ENCODE measurements around the gene TRAF3. TPM values are rescaled to one million over a fixed set of nuclear protein-coding genes. Genes with fewer than 3 reads are reported as not detected.
A peak's percentile ranks its signal among the peaks of the same experiment; 100 is the strongest.
"Not testable (repeated sequence)": the region's sequence is repeated elsewhere in the genome, so short reads cannot be mapped to it uniquely, and the experiment has no call there.

Gene TRAF3
- total RNA-seq, 2 experiments from 2014 or later: 74.4 to 76.8 TPM

DNA sequence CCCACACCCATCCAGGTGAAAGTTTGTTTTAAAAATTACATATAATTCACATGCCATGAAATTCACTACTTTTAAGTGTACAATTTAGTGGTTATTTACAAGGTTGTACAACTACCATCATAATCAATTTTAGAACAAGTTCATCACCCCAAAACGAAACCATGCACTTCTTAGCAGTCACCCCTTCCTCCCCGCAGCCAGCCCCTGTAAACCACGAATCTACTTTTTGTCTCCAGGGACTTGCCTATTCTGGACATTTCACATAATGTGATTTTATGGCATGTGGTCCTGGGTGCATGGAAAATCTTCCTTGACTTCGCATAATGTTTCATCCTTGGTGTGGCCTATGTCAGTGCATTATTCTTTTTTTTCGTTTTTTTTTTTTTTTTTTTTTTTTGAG is 19.2 kb upstream of the TRAF3 start:
- Mint-ChIP-seq H3K27ac (no peak overlapping the region), H3K9me3 (no peaks in the 10 kb centered on the region), H3K4me3 (no peak overlapping the region), H3K4me1 (ENCODE audit: low read depth) (no peaks in the 10 kb centered on the region), H3K27me3 (ENCODE audit: low read depth) (peaks cover 4% of the 10 kb centered on the region), H3K36me3 (ENCODE audit: low read depth) (no peaks in the 10 kb centered on the region)
- DNase-seq: no peak
- intact Hi-C loops (cut with micrococcal nuclease): no loop called here
- CTCF ChIA-PET: no interaction called here

DNA sequence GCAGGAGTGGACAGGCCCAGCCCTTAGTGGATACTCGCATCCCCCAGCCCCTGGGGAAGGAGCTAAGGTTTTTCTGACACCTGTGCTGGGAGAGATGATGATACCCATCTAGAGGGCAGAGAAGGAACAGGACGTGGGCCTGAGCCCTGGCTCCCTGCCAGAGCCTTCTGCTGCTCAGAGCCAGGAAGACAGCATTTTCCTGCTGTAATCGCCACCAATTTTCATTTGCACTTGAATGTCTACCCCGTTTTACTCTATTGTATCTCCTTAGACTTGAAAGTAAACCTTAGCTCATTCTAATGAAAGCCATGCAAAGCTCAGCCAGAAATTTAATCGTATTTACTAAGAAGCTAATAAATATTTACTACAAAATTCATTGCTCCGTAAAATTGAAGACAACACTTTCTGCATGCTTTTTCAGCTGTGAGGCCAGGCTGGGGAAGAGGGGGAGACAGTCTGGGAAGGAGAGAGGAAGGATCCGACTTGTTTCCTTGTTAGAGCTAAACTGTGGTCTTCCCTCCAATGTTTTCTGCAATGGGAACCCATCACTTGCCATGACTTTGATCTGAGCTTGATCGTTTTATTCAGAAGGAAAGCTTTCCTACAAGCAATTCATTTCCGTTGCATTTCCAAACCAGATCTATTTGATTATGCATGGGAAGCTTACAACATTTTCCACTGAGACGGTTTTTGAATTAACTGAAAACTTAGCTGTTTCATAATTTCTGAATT is 17.6 kb upstream of the TRAF3 start:
- Mint-ChIP-seq H3K27me3 (ENCODE audit: low read depth) (peaks cover 4% of the 10 kb centered on the region), H3K4me1 (ENCODE audit: low read depth) (no peaks in the 10 kb centered on the region), H3K36me3 (ENCODE audit: low read depth) (no peaks in the 10 kb centered on the region), H3K4me3 (no peak overlapping the region), H3K9me3 (no peaks in the 10 kb centered on the region), H3K27ac (no peak overlapping the region)
- intact Hi-C loops (cut with micrococcal nuclease): no loop called here
- CTCF ChIA-PET: interaction anchor here (0.6 to 1.6 kb wide), 4 partner anchors 15 to 795 kb away, joined by 3 to 5 read pairs (median 3); no protein-coding TSS in a partner anchor
- no peak for DNase-seq

DNA sequence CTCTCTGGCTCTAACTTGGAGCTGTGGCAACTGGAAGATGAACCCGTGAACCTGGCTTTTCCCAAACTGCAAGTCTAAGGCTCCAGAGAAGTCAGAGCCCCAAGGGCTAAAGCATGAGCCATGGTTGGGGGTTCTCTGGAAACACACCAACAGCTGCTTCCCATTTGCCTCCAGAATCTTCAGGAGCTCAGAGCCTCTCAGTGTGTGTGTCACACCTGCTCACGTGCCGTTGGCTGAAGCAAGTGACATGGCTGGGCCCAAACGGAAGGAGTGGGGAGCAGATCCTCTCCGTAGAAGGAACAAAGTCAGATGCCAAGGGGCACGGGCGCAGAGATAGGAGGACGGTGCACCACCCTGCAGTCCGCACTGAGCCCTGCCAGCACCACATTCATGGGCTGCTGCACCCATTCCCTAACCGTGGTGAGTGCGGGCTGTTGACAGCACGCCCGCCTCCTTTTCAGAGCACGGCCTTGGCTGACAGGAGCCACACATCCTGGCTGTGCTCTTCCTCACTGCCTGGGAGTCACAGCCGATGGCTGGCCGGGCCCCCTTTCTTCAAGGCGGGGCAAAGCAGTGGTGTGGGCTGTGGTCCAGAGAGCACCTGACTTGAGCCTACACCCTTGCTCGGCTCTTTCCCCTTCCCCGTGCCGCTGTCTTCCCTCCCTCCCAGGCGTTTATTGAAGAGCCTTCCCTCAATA is 16.6 kb upstream of the TRAF3 start:
- Mint-ChIP-seq H3K9me3 (no peaks in the 10 kb centered on the region), H3K36me3 (ENCODE audit: low read depth) (no peaks in the 10 kb centered on the region), H3K27ac (no peak overlapping the region), H3K27me3 (ENCODE audit: low read depth) (peaks cover 4% of the 10 kb centered on the region), H3K4me1 (ENCODE audit: low read depth) (no peaks in the 10 kb centered on the region), H3K4me3 (no peak overlapping the region)
- CTCF ChIA-PET: interaction anchor here (0.6 to 1.6 kb wide), 4 partner anchors 14 to 794 kb away, joined by 3 to 5 read pairs (median 3); no protein-coding TSS in a partner anchor
- no peak for DNase-seq
- intact Hi-C loops (cut with micrococcal nuclease): no loop called here

DNA sequence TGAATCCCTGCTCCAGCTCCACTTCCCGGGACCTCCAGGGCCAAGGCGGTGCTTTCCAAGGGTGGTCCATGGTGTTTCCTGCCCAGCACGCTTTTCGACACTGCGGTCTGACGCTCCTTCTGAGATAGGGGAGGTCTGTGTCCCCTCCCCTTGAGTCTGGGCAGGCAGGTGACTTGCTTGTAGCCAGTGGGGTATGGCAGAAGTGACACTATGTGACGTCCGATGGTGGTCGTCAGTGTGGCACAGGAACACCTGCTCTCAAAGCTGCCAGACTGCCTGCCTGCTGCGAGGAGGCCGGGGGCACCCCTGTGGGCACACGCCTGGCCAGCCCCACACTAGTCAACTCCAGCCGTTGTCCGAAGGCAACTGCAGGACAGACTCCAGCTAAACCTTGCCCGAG is 16.0 kb upstream of the TRAF3 start:
- DNase-seq: no peak
- intact Hi-C loops (cut with micrococcal nuclease): no loop called here
- Mint-ChIP-seq H3K4me3 (no peak overlapping the region), H3K27me3 (ENCODE audit: low read depth) (peaks cover 4% of the 10 kb centered on the region), H3K36me3 (ENCODE audit: low read depth) (no peaks in the 10 kb centered on the region), H3K27ac (no peak overlapping the region), H3K9me3 (no peaks in the 10 kb centered on the region), H3K4me1 (ENCODE audit: low read depth) (no peaks in the 10 kb centered on the region)
- CTCF ChIA-PET: no interaction called here

DNA sequence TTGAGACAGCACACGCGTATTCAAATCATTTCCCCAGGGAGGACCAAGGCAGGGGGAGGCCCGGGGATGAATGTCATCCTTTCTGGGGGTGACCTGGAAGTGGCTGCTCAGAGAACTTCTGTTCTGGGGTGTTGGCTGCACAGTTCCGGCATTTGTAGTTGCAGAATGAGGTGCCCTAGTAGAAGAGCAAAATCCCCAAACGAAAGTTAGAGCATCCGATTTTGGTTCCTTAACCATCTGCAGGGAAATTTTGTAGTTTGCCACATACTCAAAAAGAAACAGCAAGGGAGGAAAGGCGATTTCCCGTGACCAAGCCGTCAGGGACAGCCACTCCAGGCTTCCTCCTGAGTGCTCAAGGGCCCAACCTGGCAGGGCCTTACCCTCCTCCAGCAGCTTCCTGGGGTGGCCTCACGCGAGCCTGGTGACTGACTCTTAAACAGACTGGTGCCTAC is 13.0 kb upstream of the TRAF3 start:
- peaks cover 4% of the 10 kb centered on the region for H3K27me3 Mint-ChIP-seq (ENCODE audit: low read depth)
- no peaks in the 10 kb centered on the region for H3K36me3 Mint-ChIP-seq (ENCODE audit: low read depth)
- CTCF ChIA-PET: no interaction called here
- no peaks in the 10 kb centered on the region for H3K9me3 Mint-ChIP-seq
- intact Hi-C loops (cut with micrococcal nuclease): no loop called here
- H3K4me3 Mint-ChIP-seq: no peak overlapping the region
- H3K27ac Mint-ChIP-seq: no peak overlapping the region
- no peak for DNase-seq
- H3K4me1 Mint-ChIP-seq (ENCODE audit: low read depth): peaks cover 8% of the 10 kb centered on the region

DNA sequence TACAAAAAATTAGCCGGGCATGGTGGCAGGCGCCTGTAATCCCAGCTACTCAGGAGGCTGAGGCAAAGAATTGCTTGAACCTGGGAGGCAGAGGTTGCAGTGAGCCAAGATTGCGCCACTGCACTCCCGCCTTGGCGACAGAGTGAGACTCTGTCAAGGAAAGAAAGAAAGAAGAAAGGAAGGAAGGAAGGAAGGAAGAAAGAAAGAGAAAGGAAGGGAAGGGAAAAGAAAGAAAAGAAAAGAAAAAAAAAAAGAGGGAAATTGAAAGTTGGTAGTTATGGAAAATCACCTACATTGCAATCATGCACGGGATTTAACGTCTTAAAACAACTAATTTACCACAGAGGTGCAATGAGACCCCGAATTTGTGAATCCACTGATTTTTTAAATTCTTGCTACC is 11.5 kb upstream of the TRAF3 start:
- DNase-seq; H3K4me1 Mint-ChIP-seq (ENCODE audit: low read depth); H3K27me3 Mint-ChIP-seq (ENCODE audit: low read depth); H3K4me3 Mint-ChIP-seq; H3K27ac Mint-ChIP-seq; intact Hi-C loops (cut with micrococcal nuclease); H3K9me3 Mint-ChIP-seq; CTCF ChIA-PET; H3K36me3 Mint-ChIP-seq (ENCODE audit: low read depth): not testable (repeated sequence)

DNA sequence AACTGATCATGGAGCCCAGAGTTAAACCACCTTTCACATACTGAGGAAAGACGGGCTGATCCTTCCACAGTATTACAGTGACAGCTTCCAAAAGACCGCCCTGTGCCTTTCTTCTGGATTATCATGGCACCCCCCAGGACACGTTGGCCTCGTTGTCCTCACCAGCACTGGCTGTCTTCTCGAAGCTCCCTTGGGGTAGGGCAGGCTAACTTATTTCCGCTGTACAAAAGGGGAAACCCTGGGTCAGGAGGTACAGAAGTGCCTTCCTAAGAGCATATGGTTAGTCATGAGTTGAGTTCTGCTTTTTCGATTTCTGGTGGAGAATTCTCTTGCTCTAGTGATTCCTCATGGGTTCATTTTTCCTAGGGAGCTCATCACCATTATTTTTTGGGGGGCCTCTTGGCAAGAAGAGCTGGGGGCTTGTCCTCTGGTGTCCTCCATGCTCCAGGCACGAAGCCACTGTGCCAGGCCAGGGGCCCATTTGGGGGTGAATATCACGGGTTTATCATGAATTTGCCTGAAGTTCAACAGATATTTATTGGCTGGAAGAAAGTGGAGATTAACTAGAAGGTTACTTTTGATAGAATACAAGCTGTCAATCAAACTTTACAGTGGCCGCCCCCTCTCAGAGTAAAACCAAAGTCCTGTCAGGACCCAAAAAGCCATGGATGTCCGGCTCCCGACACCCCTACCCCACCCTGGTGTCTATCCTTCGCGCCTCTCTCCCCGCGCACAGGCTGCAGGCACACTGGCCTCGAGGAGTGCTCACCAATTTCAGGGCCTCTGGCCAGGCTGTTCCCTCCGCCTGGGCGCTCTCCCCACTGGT is 8.8 kb upstream of the TRAF3 start:
- DNase-seq: peak; percentile 51
- no peaks in the 10 kb centered on the region for H3K9me3 Mint-ChIP-seq
- H3K27ac Mint-ChIP-seq: no peak overlapping the region
- H3K36me3 Mint-ChIP-seq (ENCODE audit: low read depth): no peaks in the 10 kb centered on the region
- intact Hi-C loops (cut with micrococcal nuclease): no loop called here
- no peaks in the 10 kb centered on the region for H3K27me3 Mint-ChIP-seq (ENCODE audit: low read depth)
- CTCF ChIA-PET: no interaction called here
- peaks cover 8% of the 10 kb centered on the region for H3K4me1 Mint-ChIP-seq (ENCODE audit: low read depth)
- no peak overlapping the region for H3K4me3 Mint-ChIP-seq

DNA sequence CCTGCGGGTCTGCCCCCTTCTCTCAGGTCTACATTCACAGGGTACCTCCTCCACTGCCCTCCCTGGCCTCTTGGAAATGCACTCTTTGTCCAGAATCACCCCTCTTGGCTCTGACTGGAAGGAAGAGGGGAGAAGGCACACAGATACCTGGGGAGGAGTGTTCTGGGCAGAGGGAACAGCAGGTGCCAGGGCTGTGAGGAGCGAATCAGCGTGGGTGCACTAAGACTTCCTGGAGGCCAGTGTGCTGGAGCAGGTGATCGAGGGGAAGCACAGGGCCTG is 8.3 kb upstream of the TRAF3 start:
- intact Hi-C loops (cut with micrococcal nuclease): no loop called here
- H3K27me3 Mint-ChIP-seq (ENCODE audit: low read depth): no peaks in the 10 kb centered on the region
- H3K4me3 Mint-ChIP-seq: no peak overlapping the region
- no peak for DNase-seq
- peaks cover 8% of the 10 kb centered on the region for H3K4me1 Mint-ChIP-seq (ENCODE audit: low read depth)
- no peak overlapping the region for H3K27ac Mint-ChIP-seq
- H3K9me3 Mint-ChIP-seq: no peaks in the 10 kb centered on the region
- no peaks in the 10 kb centered on the region for H3K36me3 Mint-ChIP-seq (ENCODE audit: low read depth)
- CTCF ChIA-PET: no interaction called here

DNA sequence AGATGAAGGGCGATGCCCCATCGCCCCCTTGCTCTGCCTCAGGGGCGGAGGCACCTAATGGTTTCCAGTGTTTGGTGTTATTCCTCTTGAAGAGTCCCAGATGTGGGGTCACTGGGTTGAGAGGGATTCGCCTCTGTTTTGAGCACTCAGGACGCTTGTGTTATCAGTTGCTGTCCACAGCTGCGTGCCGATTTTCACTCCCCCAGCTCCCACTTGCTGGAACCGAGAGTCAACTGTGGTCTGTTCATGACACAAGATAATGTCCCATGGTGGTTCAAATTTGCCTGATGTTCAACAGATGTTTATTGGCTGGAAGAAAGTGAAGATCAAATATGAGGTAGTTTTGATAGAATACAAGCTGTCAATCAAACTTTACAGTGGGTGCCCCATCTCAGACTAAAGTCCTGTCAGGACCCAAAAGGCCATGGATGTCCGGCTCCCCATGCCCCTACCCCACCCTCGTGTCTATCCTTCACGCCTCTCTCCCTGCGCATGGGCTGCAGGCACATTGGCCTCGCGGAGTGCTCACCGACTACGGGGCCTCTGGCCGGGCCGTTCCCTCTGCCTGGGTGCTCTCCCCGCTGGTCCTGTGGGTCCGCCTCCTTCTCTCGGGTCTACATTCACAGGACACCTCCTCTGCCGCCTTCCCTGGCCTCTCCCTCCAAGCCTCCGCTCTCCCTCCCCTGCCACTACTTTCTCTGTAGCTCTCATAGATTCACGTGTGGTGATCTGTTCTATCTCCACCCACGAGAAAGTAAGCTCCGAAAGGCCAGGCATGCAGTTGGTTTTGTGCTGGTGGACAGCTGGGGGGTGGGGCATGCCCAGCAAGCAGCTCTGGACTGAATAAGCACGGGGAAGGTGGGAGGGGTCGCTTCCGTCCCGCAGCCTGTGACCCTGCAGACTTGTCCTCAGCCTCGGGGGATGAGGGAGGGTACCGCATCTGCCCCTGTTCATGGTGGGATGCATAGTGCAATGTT is 6.8 kb upstream of the TRAF3 start:
- Mint-ChIP-seq H3K9me3 (no peaks in the 10 kb centered on the region), H3K4me1 (ENCODE audit: low read depth) (peaks cover 19% of the 10 kb centered on the region), H3K27me3 (ENCODE audit: low read depth) (no peaks in the 10 kb centered on the region), H3K36me3 (ENCODE audit: low read depth) (no peaks in the 10 kb centered on the region), H3K4me3 (no peak overlapping the region), H3K27ac (no peak overlapping the region)
- intact Hi-C loops (cut with micrococcal nuclease): no loop called here
- DNase-seq: no peak
- CTCF ChIA-PET: no interaction called here

DNA sequence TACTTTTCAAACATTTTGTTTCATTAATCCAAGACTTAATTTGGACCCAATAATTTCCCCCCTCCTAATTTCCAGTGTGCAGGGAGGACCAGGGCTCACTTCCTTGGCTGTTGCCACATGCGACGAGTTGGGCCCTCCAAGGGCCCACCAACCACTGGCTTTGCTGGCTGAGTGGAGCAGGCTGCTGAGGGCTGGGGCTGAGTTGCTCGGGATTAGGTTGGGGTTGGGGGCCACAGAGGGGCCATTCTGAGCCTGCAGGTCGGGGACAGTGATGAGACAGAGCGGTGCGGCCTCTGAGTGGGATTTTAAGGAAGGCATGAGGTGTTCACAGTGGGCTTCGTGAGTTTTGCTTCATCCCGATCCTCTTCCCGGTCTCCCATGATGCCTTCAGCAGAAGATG is 6.1 kb upstream of the TRAF3 start:
- Mint-ChIP-seq H3K4me1 (ENCODE audit: low read depth) (peaks cover 25% of the 10 kb centered on the region), H3K9me3 (no peaks in the 10 kb centered on the region), H3K27ac (no peak overlapping the region), H3K4me3 (no peak overlapping the region), H3K36me3 (ENCODE audit: low read depth) (no peaks in the 10 kb centered on the region), H3K27me3 (ENCODE audit: low read depth) (no peaks in the 10 kb centered on the region)
- no peak for DNase-seq
- intact Hi-C loops (cut with micrococcal nuclease): no loop called here
- CTCF ChIA-PET: no interaction called here

DNA sequence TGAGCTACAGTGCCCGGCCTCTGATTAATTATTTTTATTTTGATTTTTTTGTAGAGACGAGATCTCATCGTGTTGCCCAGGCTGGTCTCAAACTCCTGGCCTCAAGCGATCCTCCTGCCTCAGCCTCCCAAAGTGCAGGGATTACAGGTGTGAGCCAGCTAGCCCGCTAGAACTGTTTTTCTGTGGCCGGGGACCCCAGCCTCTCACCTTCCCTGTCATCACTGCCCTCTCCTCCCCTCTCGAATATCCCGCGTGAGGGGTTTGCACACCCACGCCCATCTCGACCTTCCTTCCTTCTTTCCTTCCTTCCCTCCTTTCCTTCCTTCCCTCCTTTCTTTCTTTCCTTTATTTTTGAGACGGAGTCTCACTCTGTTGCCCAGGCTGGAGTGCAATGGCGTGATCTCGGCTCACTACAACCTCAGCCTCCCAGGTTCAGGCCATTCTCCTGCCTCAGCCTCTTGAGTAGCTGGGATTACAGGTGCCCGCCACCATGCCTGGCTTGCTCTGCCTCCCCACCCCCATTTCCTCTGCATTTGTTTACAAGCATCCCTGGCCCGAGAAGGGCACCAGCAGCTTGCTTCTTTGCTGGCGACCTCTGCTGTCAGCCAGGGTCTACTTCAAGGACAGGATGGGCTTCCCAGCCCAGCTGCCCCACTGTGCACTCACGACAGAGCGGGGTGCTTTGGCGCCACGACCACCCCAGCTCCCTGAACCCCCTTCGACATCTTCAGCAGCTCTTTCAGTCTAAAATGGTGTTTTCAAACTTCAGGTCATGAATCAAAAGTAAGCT is 4.3 kb upstream of the TRAF3 start:
- Mint-ChIP-seq H3K27me3 (ENCODE audit: low read depth) (no peaks in the 10 kb centered on the region), H3K27ac (no peak overlapping the region), H3K4me3 (no peak overlapping the region), H3K9me3 (no peaks in the 10 kb centered on the region), H3K36me3 (ENCODE audit: low read depth) (no peaks in the 10 kb centered on the region), H3K4me1 (ENCODE audit: low read depth) (peaks cover 31% of the 10 kb centered on the region)
- CTCF ChIA-PET: interaction anchor here (0.6 to 1.0 kb wide), 3 partner anchors 79 to 310 kb away, joined by 3 to 7 read pairs (median 3); no protein-coding TSS in a partner anchor
- DNase-seq: no peak
- intact Hi-C loops (cut with micrococcal nuclease): no loop called here

Measured in activated naive CD4-positive, alpha-beta T cell treated with anti-CD3 and anti-CD28 coated beads for 36 hours (primary cell).